Upper lobe of left lung (tissue), 6 donors: ENCODE measurements around the gene LARGE1. TPM values are rescaled to one million over a fixed set of nuclear protein-coding genes. Genes with fewer than 3 reads are reported as not detected.

Experiments
- ATAC-seq, 2 donors: fragments of 200-7000 bp; cut with Tn5 transposase; one replicate each; pipeline ENCODE4 v1.9.1; 2022; ENCODE audit warnings: mild to moderate bottlenecking in 2 of 2, moderate library complexity in 2 of 2; ENCODE audit not compliant: low FRiP score in 2 of 2
- DNase-seq, 2 donors: peaks; one replicate each; pipeline ENCODE4 v3.0.0-alpha.2; 2019 to 2020
- H3K27ac ChIP-seq, 4 donors: fragments of 200-600 bp; sonication (generic); one replicate each; pipeline ENCODE4 v1.5.1; 2016 to 2019
- H3K27me3 ChIP-seq, 4 donors: fragments of 200-600 bp; sonication (generic); one replicate each; pipeline ENCODE4 v1.5.1; 2017 to 2019
- H3K36me3 ChIP-seq, 4 donors: fragments of 200-600 bp; sonication (generic); one replicate each; pipeline ENCODE4 v1.5.1; 2016 to 2019
- H3K4me1 ChIP-seq, 4 donors: fragments of 200-600 bp; sonication (generic); one replicate each; pipeline ENCODE4 v1.5.1; 2018 to 2019
- H3K4me3 ChIP-seq, 4 donors: fragments of 200-600 bp; sonication (generic); one replicate each; pipeline ENCODE4 v1.5.1; 2017 to 2019; ENCODE audit warnings: mild to moderate bottlenecking in 2 of 4, moderate library complexity in 1 of 4
- H3K9me3 ChIP-seq, 4 donors: fragments of 200-600 bp; sonication (generic); one replicate each; pipeline ENCODE4 v1.5.1; 2018 to 2019
- EP300 ChIP-seq, 4 donors: sonication (generic); formaldehyde crosslinking; IDR thresholded peaks; one replicate each; pipeline ENCODE4 v1.5.1; 2017; ENCODE audit warnings: antibody characterized with exemption in 4 of 4, control low read depth in 2 of 4
- POLR2A ChIP-seq, 4 donors: fragments of 450-650 bp; IDR thresholded peaks; one replicate each; pipeline ENCODE4 v1.5.1; 2016 to 2017; ENCODE audit warnings: antibody characterized with exemption in 4 of 4, mild to moderate bottlenecking in 2 of 4
- POLR2AphosphoS5 ChIP-seq, 2 donors: sonication (generic); formaldehyde crosslinking; IDR thresholded peaks; one replicate each; pipeline ENCODE4 v1.5.1; 2017; ENCODE audit warnings: antibody characterized with exemption in 2 of 2
- WGBS, 2 donors: methylation state at CpG; one replicate each; pipeline ENCODE4 v1.1.5; 2017 to 2018; 5-methylcytosine and 5-hydroxymethylcytosine counted together
- total RNA-seq, 6 donors: library from RNA; depleted of rRNA in 4 of 6; stranded (reverse); fragments of >200 nt in 4 of 6; gene quantifications; one replicate each; pipeline versions ENCODE4 v1.1.0 to v1.2.1, GENCODE V29; 2016 to 2021
- TF ChIP-seq, protein P1 (sequence below), 6 experiments: fragments of 450-650 bp in 4 of 6; fragments of 200-600 bp in 2 of 6; sonication (generic) in 2 of 6; IDR thresholded peaks; one replicate each; pipeline ENCODE4 v1.5.1; 2016 to 2019; ENCODE audit warnings: antibody characterized with exemption in 6 of 6
- donor health status: DM: no; HTN: no; CAD: no; lungs with moderate emphysema.
- donor health status: DM: no; HTN: yes; CAD: no; lungs with severe emphysema.

The LARGE1 gene
- total RNA-seq, 6 donors from 2014 or later = 14.0 to 56.6 (median 25.3) TPM

GRCh38 chr22:33848251-33848650 is 72.0 kb downstream of the LARGE1 start:
- Histone ChIP-seq H3K4me3 (no peak overlapping the region), H3K27me3 (no peaks in the 10 kb centered on the region), H3K4me1 (peaks cover 8 to 21% (median 8%) of the 10 kb centered on the region in 4 donors), H3K27ac (no peak overlapping the region), H3K36me3 (no peaks in the 10 kb centered on the region), H3K9me3 (no peaks in the 10 kb centered on the region)
- DNase-seq (no peak), ATAC-seq (no peak)
- TF ChIP-seq EP300 (IDR thresholded peaks at IDR 0.05) (no peak), POLR2A (IDR thresholded peaks at IDR 0.05) (no peak), POLR2AphosphoS5 (IDR thresholded peaks at IDR 0.05) (no peak)
- TF ChIP-seq, protein P1, sequence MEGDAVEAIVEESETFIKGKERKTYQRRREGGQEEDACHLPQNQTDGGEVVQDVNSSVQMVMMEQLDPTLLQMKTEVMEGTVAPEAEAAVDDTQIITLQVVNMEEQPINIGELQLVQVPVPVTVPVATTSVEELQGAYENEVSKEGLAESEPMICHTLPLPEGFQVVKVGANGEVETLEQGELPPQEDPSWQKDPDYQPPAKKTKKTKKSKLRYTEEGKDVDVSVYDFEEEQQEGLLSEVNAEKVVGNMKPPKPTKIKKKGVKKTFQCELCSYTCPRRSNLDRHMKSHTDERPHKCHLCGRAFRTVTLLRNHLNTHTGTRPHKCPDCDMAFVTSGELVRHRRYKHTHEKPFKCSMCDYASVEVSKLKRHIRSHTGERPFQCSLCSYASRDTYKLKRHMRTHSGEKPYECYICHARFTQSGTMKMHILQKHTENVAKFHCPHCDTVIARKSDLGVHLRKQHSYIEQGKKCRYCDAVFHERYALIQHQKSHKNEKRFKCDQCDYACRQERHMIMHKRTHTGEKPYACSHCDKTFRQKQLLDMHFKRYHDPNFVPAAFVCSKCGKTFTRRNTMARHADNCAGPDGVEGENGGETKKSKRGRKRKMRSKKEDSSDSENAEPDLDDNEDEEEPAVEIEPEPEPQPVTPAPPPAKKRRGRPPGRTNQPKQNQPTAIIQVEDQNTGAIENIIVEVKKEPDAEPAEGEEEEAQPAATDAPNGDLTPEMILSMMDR (IDR thresholded peaks at IDR 0.05) = no peak
- WGBS, 2 donors = 89 to 90% methylated on average over 7 of the region's 7 CpGs

DNA sequence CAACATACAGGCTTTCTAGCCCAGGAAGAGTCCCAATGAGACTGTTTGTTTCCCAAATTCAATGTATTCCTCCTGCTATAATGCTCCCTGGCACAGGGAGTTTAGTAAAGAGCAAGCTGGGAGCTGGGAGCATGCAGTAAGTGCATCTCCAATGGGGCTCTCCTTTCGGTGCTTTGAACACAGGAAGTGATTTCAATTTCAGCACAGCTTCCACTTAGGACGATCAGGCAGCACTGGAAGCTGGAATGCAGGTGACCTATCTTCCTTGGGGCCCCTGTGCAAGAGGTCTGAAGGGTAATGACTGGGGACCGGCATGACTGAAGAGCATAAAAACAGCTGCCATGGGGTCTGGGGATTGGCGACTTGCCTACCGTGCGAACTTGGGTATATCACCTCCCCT is 76.0 kb downstream of the LARGE1 start:
- DNase-seq (no peak), ATAC-seq (no peak)
- WGBS, 2 donors = 39 to 41% methylated on average over 6 of the region's 6 CpGs
- Histone ChIP-seq H3K4me3 (peak overlapping the region in 1 of 4 donors; percentile 17), H3K27ac (peak overlapping the region in 2 of 4 donors; percentile 0 to 35), H3K4me1 (peaks cover 0 to 6% (median 2%) of the 10 kb centered on the region in 4 donors), H3K9me3 (no peaks in the 10 kb centered on the region), H3K27me3 (no peaks in the 10 kb centered on the region), H3K36me3 (no peaks in the 10 kb centered on the region)
- TF ChIP-seq, protein P1 (IDR thresholded peaks at IDR 0.05) = no peak
- no peak for TF ChIP-seq POLR2AphosphoS5 (IDR thresholded peaks at IDR 0.05)
- no peak for TF ChIP-seq POLR2A (IDR thresholded peaks at IDR 0.05)
- no peak for TF ChIP-seq EP300 (IDR thresholded peaks at IDR 0.05)

DNA sequence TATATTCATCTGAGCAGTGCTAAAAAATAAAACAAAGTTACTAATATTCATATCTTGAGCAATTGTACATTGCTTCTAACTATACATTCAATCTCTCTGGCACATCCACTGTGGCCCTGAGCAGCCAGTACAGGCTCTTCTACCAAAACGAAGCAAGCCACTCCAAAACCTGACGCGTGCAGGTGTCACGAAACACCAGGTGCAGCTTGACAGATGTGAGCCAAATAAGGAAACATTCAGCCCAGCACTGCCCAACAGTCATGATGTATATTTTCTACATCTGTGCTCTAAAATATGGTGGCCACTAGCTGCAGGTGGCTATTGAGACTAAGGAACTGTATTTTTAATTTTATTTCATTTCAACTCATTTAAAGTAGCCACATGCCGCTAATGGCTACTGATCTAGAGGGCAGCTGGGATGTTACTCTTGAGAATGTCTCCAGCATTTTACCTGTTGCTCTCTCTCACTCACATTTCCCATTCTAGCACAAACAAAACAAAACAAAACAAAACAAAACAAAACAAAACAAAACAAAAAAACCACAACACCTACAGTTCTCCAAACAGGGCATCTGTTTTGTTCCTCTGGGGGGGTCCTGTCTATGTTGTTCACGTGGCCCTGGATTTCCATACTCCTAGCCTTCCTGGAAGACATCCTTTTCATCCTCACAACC is 77.7 kb downstream of the LARGE1 start:
- H3K9me3 ChIP-seq = no peaks in the 10 kb centered on the region
- 85 to 93% methylated on average over 6 of the region's 6 CpGs for WGBS, 2 donors
- H3K36me3 ChIP-seq = no peaks in the 10 kb centered on the region
- H3K27ac ChIP-seq = no peak overlapping the region
- peaks cover 5 to 9% (median 6%) of the 10 kb centered on the region in 4 donors for H3K4me1 ChIP-seq
- H3K4me3 ChIP-seq = no peak overlapping the region
- ATAC-seq (no peak), DNase-seq (no peak)
- TF ChIP-seq POLR2AphosphoS5 (IDR thresholded peaks at IDR 0.05) (no peak), EP300 (IDR thresholded peaks at IDR 0.05) (no peak), POLR2A (IDR thresholded peaks at IDR 0.05) (no peak)
- TF ChIP-seq, protein P1 (IDR thresholded peaks at IDR 0.05) = no peak
- H3K27me3 ChIP-seq = no peaks in the 10 kb centered on the region

GRCh38 chr22:33842006-33842354 is 78.3 kb downstream of the LARGE1 start:
- TF ChIP-seq EP300 (IDR thresholded peaks at IDR 0.05) = no peak
- TF ChIP-seq POLR2AphosphoS5 (IDR thresholded peaks at IDR 0.05) = no peak
- no peak for TF ChIP-seq POLR2A (IDR thresholded peaks at IDR 0.05)
- TF ChIP-seq, protein P1 (IDR thresholded peaks at IDR 0.05) = no peak
- peaks cover 6 to 9% (median 7%) of the 10 kb centered on the region in 4 donors for H3K4me1 ChIP-seq
- WGBS, 2 donors = 84 to 89% methylated on average over 12 of the region's 12 CpGs
- no peak overlapping the region for H3K4me3 ChIP-seq
- no peaks in the 10 kb centered on the region for H3K27me3 ChIP-seq
- no peaks in the 10 kb centered on the region for H3K9me3 ChIP-seq
- ATAC-seq (no peak), DNase-seq (no peak)
- H3K27ac ChIP-seq = no peak overlapping the region
- H3K36me3 ChIP-seq = no peaks in the 10 kb centered on the region
